HG02642 (cell line): ENCODE data around the gene PGBD1.

ENCODE experiments used
- ATAC-seq: cut with Tn5 transposase; IDR thresholded peaks from one replicate; pipeline ENCODE4 v1.9.1; 2021; ENCODE audit warnings: mild to moderate bottlenecking; ENCODE audit not compliant: unreplicated experiment, poor library complexity

Gene PGBD1

GRCh38 chr6:28281288-28282064, at the start of gene PGBD1:
Gene PGBD1 (plus strand): TSS chr6:28281572. CDS start chr6:28283814, 2,242 bp downstream.
- ATAC-seq = peak; percentile 90

- no peak for ATAC-seq
Measured at GRCh38 chr6:28232785-28233184, 48.6 kb upstream of the PGBD1 start.

GRCh38 chr6:28235912-28236452, 45.4 kb upstream of the PGBD1 start:
- no peak for ATAC-seq

GRCh38 chr6:28239636-28240035, 41.7 kb upstream of the PGBD1 start:
- ATAC-seq = peak; percentile 38

GRCh38 chr6:28240471-28240870, 40.9 kb upstream of the PGBD1 start:
- no peak for ATAC-seq

GRCh38 chr6:28243946-28244345, 37.4 kb upstream of the PGBD1 start:
- no peak for ATAC-seq

GRCh38 chr6:28245206-28245941, 36.0 kb upstream of the PGBD1 start:
- no peak for ATAC-seq

GRCh38 chr6:28248916-28249315, 32.5 kb upstream of the PGBD1 start:
- no peak for ATAC-seq

GRCh38 chr6:28250747-28251146, 30.6 kb upstream of the PGBD1 start:
- no peak for ATAC-seq

GRCh38 chr6:28251661-28252008, 29.7 kb upstream of the PGBD1 start:
- ATAC-seq = peak; percentile 43

- peak; percentile 93 for ATAC-seq
Measured at GRCh38 chr6:28252009-28252975, 29.1 kb upstream of the PGBD1 start, which contains the start of gene ZKSCAN4. Gene ZKSCAN4 (minus strand): TSS chr6:28252269. CDS start chr6:28251980, 289 bp downstream.

- no peak for ATAC-seq
Measured at GRCh38 chr6:28254121-28254519, 27.3 kb upstream of the PGBD1 start.

GRCh38 chr6:28257042-28257441, 24.3 kb upstream of the PGBD1 start:
- no peak for ATAC-seq

GRCh38 chr6:28258877-28259777, 22.2 kb upstream of the PGBD1 start, which contains the start of gene NKAPL:
Gene NKAPL (plus strand): TSS chr6:28259297. CDS start chr6:28259372, 75 bp downstream.
- ATAC-seq = no peak

GRCh38 chr6:28263922-28264321, 17.4 kb upstream of the PGBD1 start:
- ATAC-seq = no peak

- no peak for ATAC-seq
Measured at GRCh38 chr6:28264834-28265401, 16.5 kb upstream of the PGBD1 start.

- no peak for ATAC-seq
Measured at GRCh38 chr6:28266563-28266961, 14.8 kb upstream of the PGBD1 start.

- ATAC-seq = peak; percentile 94
Measured at GRCh38 chr6:28266962-28267694, 14.2 kb upstream of the PGBD1 start, which contains the start of gene ZSCAN26. Gene ZSCAN26 (plus strand): TSS chr6:28267143. CDS start chr6:28271920, 4,777 bp downstream.
